ENCODE measurements around the gene FBLN1. TPM values are rescaled to one million over a fixed set of nuclear protein-coding genes. Genes with fewer than 3 reads are reported as not detected.

The FBLN1 gene
- total RNA-seq, 1 donor from 2014 or later: 211 TPM

GRCh38 chr22:45571089-45571488 lies 68.4 kb downstream of the FBLN1 start:
- H3K9me3 Mint-ChIP-seq (ENCODE audit: unreplicated experiment): peaks cover 7% of the 10 kb centered on the region
- no peaks in the 10 kb centered on the region for H3K4me1 Mint-ChIP-seq (ENCODE audit: unreplicated experiment)
- H3K27me3 Mint-ChIP-seq (ENCODE audit: unreplicated experiment): no peaks in the 10 kb centered on the region
- H3K36me3 Mint-ChIP-seq (ENCODE audit: unreplicated experiment): peaks cover 12% of the 10 kb centered on the region
- TF ChIP-seq CTCF (IDR thresholded peaks at IDR 0.05): no peak
- H3K4me3 Mint-ChIP-seq (ENCODE audit: unreplicated experiment): no peak overlapping the region
- DNase-seq (ENCODE audit: extremely low spot score, unreplicated experiment): no peak
- no peak overlapping the region for H3K27ac Mint-ChIP-seq (ENCODE audit: unreplicated experiment)

GRCh38 chr22:45572444-45572843 lies 69.8 kb downstream of the FBLN1 start:
- no peak overlapping the region for H3K27ac Mint-ChIP-seq (ENCODE audit: unreplicated experiment)
- TF ChIP-seq CTCF (IDR thresholded peaks at IDR 0.05): no peak
- no peaks in the 10 kb centered on the region for H3K27me3 Mint-ChIP-seq (ENCODE audit: unreplicated experiment)
- H3K36me3 Mint-ChIP-seq (ENCODE audit: unreplicated experiment): peaks cover 12% of the 10 kb centered on the region
- no peak for DNase-seq (ENCODE audit: extremely low spot score, unreplicated experiment)
- no peaks in the 10 kb centered on the region for H3K4me1 Mint-ChIP-seq (ENCODE audit: unreplicated experiment)
- peaks cover 7% of the 10 kb centered on the region for H3K9me3 Mint-ChIP-seq (ENCODE audit: unreplicated experiment)
- H3K4me3 Mint-ChIP-seq (ENCODE audit: unreplicated experiment): no peak overlapping the region

GRCh38 chr22:45574069-45574703 lies 71.5 kb downstream of the FBLN1 start:
- Mint-ChIP-seq H3K9me3 (ENCODE audit: unreplicated experiment) (peaks cover 7% of the 10 kb centered on the region), H3K4me3 (ENCODE audit: unreplicated experiment) (no peak overlapping the region), H3K36me3 (ENCODE audit: unreplicated experiment) (peaks cover 11% of the 10 kb centered on the region), H3K27me3 (ENCODE audit: unreplicated experiment) (no peaks in the 10 kb centered on the region), H3K27ac (ENCODE audit: unreplicated experiment) (no peak overlapping the region), H3K4me1 (ENCODE audit: unreplicated experiment) (no peaks in the 10 kb centered on the region)
- TF ChIP-seq CTCF (IDR thresholded peaks at IDR 0.05): no peak
- DNase-seq (ENCODE audit: extremely low spot score, unreplicated experiment): no peak

DNA sequence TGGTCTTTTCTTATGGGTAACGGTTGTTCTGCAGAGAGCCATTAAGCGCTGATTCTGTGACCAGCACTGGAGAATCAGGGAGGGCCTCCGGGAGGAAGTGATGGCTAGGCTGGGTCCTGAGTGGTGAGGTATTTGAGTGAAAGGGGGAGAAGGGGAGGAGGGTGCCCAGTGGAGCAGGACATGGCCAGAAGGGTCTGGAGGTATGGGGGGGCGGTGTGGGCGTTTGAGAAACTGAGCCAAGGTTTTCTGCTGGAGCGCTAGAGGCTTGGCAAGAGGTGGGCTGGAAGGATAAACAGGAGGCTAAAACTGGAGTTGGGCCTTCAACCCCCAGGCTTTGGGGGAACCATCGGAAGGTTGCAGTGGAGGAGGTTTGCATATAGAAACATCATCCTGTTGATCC lies 72.5 kb downstream of the FBLN1 start:
- peaks cover 6% of the 10 kb centered on the region for H3K9me3 Mint-ChIP-seq (ENCODE audit: unreplicated experiment)
- no peak overlapping the region for H3K27ac Mint-ChIP-seq (ENCODE audit: unreplicated experiment)
- H3K27me3 Mint-ChIP-seq (ENCODE audit: unreplicated experiment): no peaks in the 10 kb centered on the region
- no peak for DNase-seq (ENCODE audit: extremely low spot score, unreplicated experiment)
- no peak overlapping the region for H3K4me3 Mint-ChIP-seq (ENCODE audit: unreplicated experiment)
- no peaks in the 10 kb centered on the region for H3K4me1 Mint-ChIP-seq (ENCODE audit: unreplicated experiment)
- TF ChIP-seq CTCF (IDR thresholded peaks at IDR 0.05): no peak
- peaks cover 4% of the 10 kb centered on the region for H3K36me3 Mint-ChIP-seq (ENCODE audit: unreplicated experiment)

DNA sequence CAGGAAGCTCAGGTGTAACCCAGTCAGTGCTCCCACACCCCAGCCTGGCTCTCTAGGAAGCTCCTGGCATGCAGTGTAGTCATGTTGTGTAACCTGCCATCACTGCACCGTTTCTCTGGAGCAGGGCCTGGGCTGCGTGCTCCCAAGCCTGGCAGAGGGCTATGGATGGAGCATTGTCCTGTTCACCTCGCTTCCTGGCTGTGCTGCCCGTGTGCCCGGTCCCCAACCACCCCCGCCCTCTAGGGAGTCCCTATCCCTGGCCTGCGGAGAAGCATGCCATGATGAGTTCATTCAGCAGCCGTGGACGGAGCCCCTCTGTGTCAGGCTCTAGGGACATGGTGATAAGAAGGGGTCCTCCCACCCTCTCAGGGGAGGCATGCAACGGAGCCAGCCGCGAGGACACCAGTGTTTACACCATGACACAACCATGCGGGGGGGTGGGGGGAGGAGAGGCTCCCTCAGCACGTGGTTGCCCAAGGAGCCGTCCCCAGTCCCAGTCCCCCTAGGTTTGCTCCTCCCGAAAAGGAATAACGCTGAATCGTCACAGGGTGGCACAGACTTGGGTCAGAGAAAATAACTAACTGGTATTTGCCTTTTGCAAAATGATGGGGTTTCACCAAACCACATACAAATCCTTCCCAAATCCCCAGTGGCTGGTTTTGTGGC lies 73.1 kb downstream of the FBLN1 start:
- DNase-seq (ENCODE audit: extremely low spot score, unreplicated experiment): no peak
- H3K9me3 Mint-ChIP-seq (ENCODE audit: unreplicated experiment): peaks cover under 1% of the 10 kb centered on the region
- H3K27ac Mint-ChIP-seq (ENCODE audit: unreplicated experiment): no peak overlapping the region
- H3K4me1 Mint-ChIP-seq (ENCODE audit: unreplicated experiment): no peaks in the 10 kb centered on the region
- TF ChIP-seq CTCF (IDR thresholded peaks at IDR 0.05): no peak
- H3K4me3 Mint-ChIP-seq (ENCODE audit: unreplicated experiment): no peak overlapping the region
- no peaks in the 10 kb centered on the region for H3K36me3 Mint-ChIP-seq (ENCODE audit: unreplicated experiment)
- H3K27me3 Mint-ChIP-seq (ENCODE audit: unreplicated experiment): no peaks in the 10 kb centered on the region

Measured in osteocyte (in vitro differentiated cells).